Measurements from ENCODE around the gene SULF2.

GRCh38 chr20:47659904-47660601 lies 125.2 kb downstream of the SULF2 start:
- no peak for TF ChIP-seq CTCF (IDR thresholded peaks at IDR 0.05)
- TF ChIP-seq POLR2A (IDR thresholded peaks at IDR 0.05), result no peak
